HG03439 (cell line): ENCODE data around the gene ANO3.
"Not testable (repeated sequence)": the region's sequence is repeated elsewhere in the genome, so short reads cannot be mapped to it uniquely, and the experiment has no call there.

Experiments
- ATAC-seq: cut with Tn5 transposase; IDR thresholded peaks from one replicate; pipeline ENCODE4 v1.9.1; 2021; ENCODE audit warnings: mild to moderate bottlenecking, moderate library complexity; ENCODE audit not compliant: unreplicated experiment

ANO3 gene

GRCh38 chr11:26618441-26618840 is 286.5 kb downstream of the ANO3 start:
- ATAC-seq = no peak

- ATAC-seq = no peak
Observed at GRCh38 chr11:26620282-26621045, 288.5 kb downstream of the ANO3 start.

GRCh38 chr11:26621132-26621531 is 289.2 kb downstream of the ANO3 start:
- no peak for ATAC-seq

- ATAC-seq = no peak
Observed at GRCh38 chr11:26622181-26622580, 290.3 kb downstream of the ANO3 start.

GRCh38 chr11:26623076-26623659 is 291.2 kb downstream of the ANO3 start:
- no peak for ATAC-seq

- no peak for ATAC-seq
Observed at GRCh38 chr11:26626346-26626745, 294.4 kb downstream of the ANO3 start.

GRCh38 chr11:26632691-26633159 is 300.8 kb downstream of the ANO3 start:
- ATAC-seq = peak; percentile 81

- ATAC-seq = not testable (repeated sequence)
Observed at GRCh38 chr11:26643314-26643713, 311.4 kb downstream of the ANO3 start.

GRCh38 chr11:26649884-26650283 is 318.0 kb downstream of the ANO3 start:
- ATAC-seq = peak; percentile 83

- peak; percentile 59 for ATAC-seq
Observed at GRCh38 chr11:26651916-26652315, 320.0 kb downstream of the ANO3 start.

- no peak for ATAC-seq
Observed at GRCh38 chr11:26655287-26655686, 323.4 kb downstream of the ANO3 start.

- ATAC-seq = no peak
Observed at GRCh38 chr11:26662916-26663315, 331.0 kb downstream of the ANO3 start.

- ATAC-seq = no peak
Observed at GRCh38 chr11:26665036-26665435, 333.1 kb downstream of the ANO3 start.

GRCh38 chr11:26665946-26666345 is 334.0 kb downstream of the ANO3 start:
- ATAC-seq = no peak

- ATAC-seq = no peak
Observed at GRCh38 chr11:26675233-26675928, 343.5 kb downstream of the ANO3 start.

- no peak for ATAC-seq
Observed at GRCh38 chr11:26676641-26677040, 344.7 kb downstream of the ANO3 start.

- no peak for ATAC-seq
Observed at GRCh38 chr11:26677566-26677965, 345.6 kb downstream of the ANO3 start.

GRCh38 chr11:26687351-26687750 is 355.4 kb downstream of the ANO3 start:
- ATAC-seq = no peak

- ATAC-seq = no peak
Observed at GRCh38 chr11:26688701-26689100, 356.8 kb downstream of the ANO3 start.

GRCh38 chr11:26696330-26696729 is 364.4 kb downstream of the ANO3 start:
- no peak for ATAC-seq

- ATAC-seq = no peak
Observed at GRCh38 chr11:26698224-26698623, 366.3 kb downstream of the ANO3 start.
